HG03280 (cell line): ENCODE data around the gene TCF7L1.
"Not testable (repeated sequence)": the region's sequence is repeated elsewhere in the genome, so short reads cannot be mapped to it uniquely, and the experiment has no call there.

ENCODE experiments used
- ATAC-seq: cut with Tn5 transposase; IDR thresholded peaks from one replicate; pipeline ENCODE4 v1.9.1; 2021; ENCODE audit warnings: mild to moderate bottlenecking, moderate library complexity; ENCODE audit not compliant: unreplicated experiment

The TCF7L1 gene

GRCh38 chr2:85131116-85131515 is 2.1 kb upstream of the TCF7L1 start:
- ATAC-seq, result no peak

- no peak for ATAC-seq
Measured at GRCh38 chr2:85132397-85132796, 795 bp upstream of the TCF7L1 start.

GRCh38 chr2:85133751-85134254 is 611 bp downstream of the TCF7L1 start:
- ATAC-seq, result no peak

GRCh38 chr2:85134255-85134895 is 1.2 kb downstream of the TCF7L1 start:
- ATAC-seq, result no peak

- ATAC-seq, result no peak
Measured at GRCh38 chr2:85134896-85135659, 1.9 kb downstream of the TCF7L1 start.

GRCh38 chr2:85135660-85135914 is 2.4 kb downstream of the TCF7L1 start:
- ATAC-seq, result no peak

- no peak for ATAC-seq
Measured at GRCh38 chr2:85137156-85137555, 4.0 kb downstream of the TCF7L1 start.

GRCh38 chr2:85143463-85144082 is 10.4 kb downstream of the TCF7L1 start:
- no peak for ATAC-seq

GRCh38 chr2:85145116-85145820 is 12.1 kb downstream of the TCF7L1 start:
- no peak for ATAC-seq

GRCh38 chr2:85148190-85148589 is 15.0 kb downstream of the TCF7L1 start:
- no peak for ATAC-seq

GRCh38 chr2:85151026-85151425 is 17.8 kb downstream of the TCF7L1 start:
- no peak for ATAC-seq

- no peak for ATAC-seq
Measured at GRCh38 chr2:85152895-85153294, 19.7 kb downstream of the TCF7L1 start.

- no peak for ATAC-seq
Measured at GRCh38 chr2:85154048-85154753, 21.0 kb downstream of the TCF7L1 start.

GRCh38 chr2:85155082-85155481 is 21.9 kb downstream of the TCF7L1 start:
- ATAC-seq, result not testable (repeated sequence)

GRCh38 chr2:85156153-85156552 is 23.0 kb downstream of the TCF7L1 start:
- no peak for ATAC-seq

GRCh38 chr2:85156619-85157018 is 23.4 kb downstream of the TCF7L1 start:
- ATAC-seq, result no peak

- no peak for ATAC-seq
Measured at GRCh38 chr2:85157345-85157744, 24.2 kb downstream of the TCF7L1 start.

GRCh38 chr2:85158559-85159273 is 25.5 kb downstream of the TCF7L1 start:
- no peak for ATAC-seq

GRCh38 chr2:85159589-85159988 is 26.4 kb downstream of the TCF7L1 start:
- no peak for ATAC-seq
